Endodermal cell (in vitro differentiated cells): ENCODE measurements around the gene FRRS1L. TPM values are rescaled to one million over a fixed set of nuclear protein-coding genes. Genes with fewer than 3 reads are reported as not detected.
A peak's percentile ranks its signal among the peaks of the same experiment; 100 is the strongest.

ENCODE experiments used
- DNase-seq: peaks from one replicate; pipeline ENCODE4 v3.0.0-alpha.2; 2017
- H3K27ac ChIP-seq: 2 replicates; pipeline ENCODE4 v1.5.1; 2013; ENCODE audit warnings: mild to moderate bottlenecking, low read depth, low read length, moderate library complexity
- H3K27me3 ChIP-seq: 2 replicates; pipeline ENCODE4 v1.6.1; 2013; ENCODE audit warnings: mild to moderate bottlenecking, low read length, moderate library complexity; ENCODE audit not compliant: insufficient read depth, control insufficient read depth, poor library complexity, severe bottlenecking
- H3K36me3 ChIP-seq: 2 replicates; pipeline ENCODE4 v1.7.0; 2013; ENCODE audit warnings: mild to moderate bottlenecking, low read length, moderate library complexity; ENCODE audit not compliant: control insufficient read depth, insufficient read depth
- H3K4me1 ChIP-seq: one replicate; pipeline ENCODE4 v1.7.0; 2013; ENCODE audit warnings: low read length; ENCODE audit not compliant: control insufficient read depth, insufficient read depth
- H3K4me3 ChIP-seq: 2 replicates; pipeline ENCODE4 v1.5.1; 2013; ENCODE audit warnings: mild to moderate bottlenecking, low read length, moderate library complexity
- H3K9ac ChIP-seq: 2 replicates; pipeline ENCODE4 v1.6.1; 2013; ENCODE audit warnings: mild to moderate bottlenecking, low read length, moderate library complexity; ENCODE audit not compliant: poor library complexity, severe bottlenecking; ENCODE audit errors: extremely low read depth
- H3K9me3 ChIP-seq: 2 replicates; pipeline ENCODE4 v1.6.1; 2013; ENCODE audit warnings: mild to moderate bottlenecking, low read length, moderate library complexity; ENCODE audit not compliant: control insufficient read depth
- H3K27ac Mint-ChIP-seq: 2 replicates; pipeline ENCODE4 v1.8.0; 2020; ENCODE audit warnings: mixed read lengths
- H3K27me3 Mint-ChIP-seq: 2 replicates; pipeline ENCODE4 v1.8.0; 2021; ENCODE audit warnings: mild to moderate bottlenecking, mixed read lengths; ENCODE audit not compliant: insufficient read depth
- H3K36me3 Mint-ChIP-seq: 2 replicates; pipeline ENCODE4 v1.8.0; 2020; ENCODE audit warnings: low read depth, mixed read lengths
- H3K4me1 Mint-ChIP-seq: 2 replicates; pipeline ENCODE4 v1.8.0; 2020; ENCODE audit warnings: mixed read lengths
- H3K4me3 Mint-ChIP-seq: 2 replicates; pipeline ENCODE4 v1.8.0; 2020; ENCODE audit warnings: mild to moderate bottlenecking, moderate library complexity, mixed read lengths
- H3K9me3 Mint-ChIP-seq: 2 replicates; pipeline ENCODE4 v1.8.0; 2020; ENCODE audit warnings: mild to moderate bottlenecking, mixed read lengths
- CTCF ChIP-seq: fragments of 200-600 bp; sonication (generic); conservative IDR thresholded peaks from 2 replicates; pipeline ENCODE4 v1.5.0; 2021; ENCODE audit warnings: antibody characterized with exemption, mild to moderate bottlenecking
- WGBS, 2 experiments: methylation state at CpG; one replicate each; pipeline versions ENCODE4 v1.1.5 to v1.1.7; 2013; ENCODE audit warnings: missing lambda C conversion rate in 2 of 2, mixed read lengths in 1 of 2; ENCODE audit not compliant: insufficient coverage in 1 of 2, insufficient read length in 1 of 2; 5-methylcytosine and 5-hydroxymethylcytosine counted together
- total RNA-seq, 2 donors: library from RNA; stranded (reverse); fragmentation: NEBNext Ultra II Directional in 1 of 2; extraction: Animal tissue kit (Norgen Biotek cat#: 25700) in 1 of 2; gene quantifications; 2 replicates in 1 of 2; 3 replicates in 1 of 2; pipeline ENCODE4 v1.2.1, GENCODE V29; 2021

FRRS1L gene
- total RNA-seq, 2 donors from 2014 or later, result 1.5 to 1.8 TPM

- no peak overlapping the region for H3K27ac Mint-ChIP-seq
- TF ChIP-seq CTCF, result no peak
- no peaks in the 10 kb centered on the region for H3K4me1 ChIP-seq
- no peaks in the 10 kb centered on the region for H3K36me3 Mint-ChIP-seq
- H3K4me3 Mint-ChIP-seq, result no peak overlapping the region
- 80 to 87% methylated on average over 4 of the region's 4 CpGs for WGBS, 2 experiments
- H3K27ac ChIP-seq, result no peak overlapping the region
- no peaks in the 10 kb centered on the region for H3K27me3 ChIP-seq
- H3K9me3 Mint-ChIP-seq, result no peaks in the 10 kb centered on the region
- no peaks in the 10 kb centered on the region for H3K9me3 ChIP-seq
- no peaks in the 10 kb centered on the region for H3K4me1 Mint-ChIP-seq
- peaks cover under 1% of the 10 kb centered on the region for H3K27me3 Mint-ChIP-seq
- DNase-seq, result no peak
- no peak overlapping the region for H3K9ac ChIP-seq
- H3K36me3 ChIP-seq, result no peaks in the 10 kb centered on the region
- H3K4me3 ChIP-seq, result no peak overlapping the region
Measured at GRCh38 chr9:109212768-109213167, 45.7 kb upstream of the FRRS1L start.

DNA sequence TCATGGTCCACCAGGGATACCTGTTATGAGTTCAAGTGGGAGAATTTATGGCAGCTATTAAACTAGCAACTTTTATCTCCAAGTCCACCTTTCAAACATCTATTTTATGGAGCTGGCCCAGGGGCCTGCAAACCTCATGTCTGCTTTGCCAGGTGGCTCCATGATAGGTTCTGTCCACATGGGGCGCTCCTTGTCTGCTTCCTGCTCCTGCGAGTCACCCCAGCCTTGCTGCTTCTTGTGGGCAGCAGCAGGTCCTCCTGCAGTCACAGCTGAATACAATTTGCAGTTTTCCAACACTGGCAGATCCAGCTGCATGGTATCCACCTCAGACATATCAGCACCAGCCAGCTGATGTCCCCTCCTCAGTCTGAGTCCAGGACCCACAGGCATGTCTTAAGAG is 39.6 kb upstream of the FRRS1L start:
- 83% methylated on average over 2 of the region's 2 CpGs; no CpG with 5 or more reads in 1 of the 2 experiments for WGBS, 2 experiments
- H3K4me3 Mint-ChIP-seq, result no peak overlapping the region
- peak; percentile 85 for DNase-seq
- peak; percentile 71 for TF ChIP-seq CTCF
- Histone ChIP-seq H3K27me3 (no peaks in the 10 kb centered on the region), H3K36me3 (no peaks in the 10 kb centered on the region), H3K4me1 (peaks cover 4% of the 10 kb centered on the region), H3K4me3 (no peak overlapping the region), H3K9ac (no peak overlapping the region), H3K9me3 (no peaks in the 10 kb centered on the region), H3K27ac (no peak overlapping the region)
- no peaks in the 10 kb centered on the region for H3K9me3 Mint-ChIP-seq
- no peak overlapping the region for H3K27ac Mint-ChIP-seq
- H3K27me3 Mint-ChIP-seq, result peaks cover 6% of the 10 kb centered on the region
- H3K4me1 Mint-ChIP-seq, result peaks cover 4% of the 10 kb centered on the region
- H3K36me3 Mint-ChIP-seq, result no peaks in the 10 kb centered on the region

DNA sequence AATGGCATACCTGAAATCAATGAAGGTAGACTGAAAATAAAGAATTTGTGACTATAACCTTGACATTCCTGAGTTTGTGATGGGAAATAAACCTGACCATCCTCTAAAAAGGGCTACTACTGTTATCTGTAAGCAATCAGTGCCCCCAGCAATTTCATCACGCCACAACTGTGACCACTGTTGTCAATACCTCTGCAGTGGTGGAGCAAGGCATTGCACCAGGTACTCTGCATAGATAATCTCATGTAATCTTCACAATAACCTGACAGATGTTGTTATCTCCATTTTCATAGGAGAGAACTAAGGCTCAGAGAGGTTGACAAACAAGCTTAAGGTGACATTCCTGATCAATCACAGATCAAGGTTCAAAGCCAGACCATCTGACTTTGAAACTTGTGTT is 38.5 kb upstream of the FRRS1L start:
- WGBS, 2 experiments, result 83 to 92% methylated on average over 1 of the region's 1 CpG
- H3K4me1 Mint-ChIP-seq, result peaks cover 4% of the 10 kb centered on the region
- H3K4me3 Mint-ChIP-seq, result no peak overlapping the region
- H3K27me3 ChIP-seq, result no peaks in the 10 kb centered on the region
- no peak overlapping the region for H3K27ac ChIP-seq
- peaks cover 6% of the 10 kb centered on the region for H3K27me3 Mint-ChIP-seq
- peaks cover 4% of the 10 kb centered on the region for H3K4me1 ChIP-seq
- no peak overlapping the region for H3K9ac ChIP-seq
- H3K4me3 ChIP-seq, result no peak overlapping the region
- H3K27ac Mint-ChIP-seq, result no peak overlapping the region
- no peak for DNase-seq
- H3K9me3 Mint-ChIP-seq, result no peaks in the 10 kb centered on the region
- no peaks in the 10 kb centered on the region for H3K9me3 ChIP-seq
- H3K36me3 ChIP-seq, result no peaks in the 10 kb centered on the region
- H3K36me3 Mint-ChIP-seq, result no peaks in the 10 kb centered on the region
- TF ChIP-seq CTCF, result peak; percentile 56
